Panc1 (cell line): Measurements from ENCODE around the gene FBRSL1. TPM values are rescaled to one million over a fixed set of nuclear protein-coding genes. Genes with fewer than 3 reads are reported as not detected.

Source experiments
- ATAC-seq: fragments of 200-7000 bp; cut with Tn5 transposase; 2 replicates; pipeline ENCODE4 v1.9.1; 2020; ENCODE audit warnings: mild to moderate bottlenecking, moderate library complexity
- BruUV-seq: library from RNA; stranded (reverse); fragments of 400-500 nt; replicated peaks from 2 replicates; lab custom pipeline; 2021; lab: Mats Ljungman, UMichigan
- CTCF ChIA-PET: fragments of 300-600 bp; sonication (Branson Sonifier 250); formaldehyde crosslinking; loops from one replicate; lab custom pipeline; 2022; ENCODE audit warnings: antibody characterized with exemption; lab: Charles Lee
- POLR2A ChIA-PET: fragments of 300-600 bp; sonication (Branson Sonifier 250); formaldehyde crosslinking; loops from one replicate; lab custom pipeline; 2022; ENCODE audit warnings: antibody characterized with exemption; lab: Charles Lee
- DNase-seq: peaks from one replicate; pipeline ENCODE4 v3.0.0-alpha.2; 2010; ENCODE audit warnings: low read depth, low spot score
- H3K27ac ChIP-seq: 2 replicates; pipeline ENCODE4 v1.5.1; 2011; ENCODE audit warnings: mild to moderate bottlenecking, low read length, inconsistent platforms
- H3K27me3 ChIP-seq: fragments of 200-500 bp; sonication (Bioruptor generic); 2 replicates; pipeline ENCODE4 v1.6.0; 2014; ENCODE audit warnings: low read length, inconsistent platforms; ENCODE audit not compliant: control insufficient read depth, insufficient read depth
- H3K36me3 ChIP-seq: fragments of 200-500 bp; sonication (Bioruptor generic); 2 replicates; pipeline ENCODE4 v1.5.1; 2014; ENCODE audit warnings: inconsistent platforms, mild to moderate bottlenecking, low read length, moderate library complexity; ENCODE audit not compliant: control insufficient read depth, insufficient read depth
- H3K4me1 ChIP-seq: 2 replicates; pipeline ENCODE4 v1.5.1; 2011; ENCODE audit warnings: inconsistent platforms, mild to moderate bottlenecking, low read length, moderate library complexity; ENCODE audit not compliant: control insufficient read depth, insufficient read depth
- H3K4me3 ChIP-seq, 2 experiments: 2 replicates each; pipeline ENCODE4 v1.5.1; 2011 to 2012; ENCODE audit warnings: low read depth in 2 of 2, low read length in 2 of 2, mild to moderate bottlenecking in 2 of 2, inconsistent platforms in 1 of 2, moderate library complexity in 1 of 2
- H3K9me3 ChIP-seq: fragments of 200-500 bp; sonication (Bioruptor generic); 2 replicates; pipeline ENCODE4 v1.5.1; 2014; ENCODE audit warnings: low read depth, mild to moderate bottlenecking, inconsistent platforms, low read length, moderate library complexity; ENCODE audit not compliant: control insufficient read depth, insufficient read depth
- CTCF ChIP-seq: fragments of 450-650 bp; IDR thresholded peaks from 2 replicates; pipeline ENCODE4 v1.5.1; 2017; ENCODE audit warnings: mild to moderate bottlenecking
- POLR2AphosphoS5 ChIP-seq: IDR thresholded peaks from 2 replicates; pipeline ENCODE4 v1.6.1; 2012; ENCODE audit warnings: mild to moderate bottlenecking, low read depth, low read length, moderate library complexity
- REST ChIP-seq, 2 experiments: IDR thresholded peaks; 2 replicates each; pipeline ENCODE4 v1.6.1; 2011 to 2012; ENCODE audit warnings: low read depth in 2 of 2, control low read depth in 1 of 2, low read length in 1 of 2, mild to moderate bottlenecking in 1 of 2, moderate library complexity in 1 of 2; ENCODE audit not compliant: insufficient read depth in 1 of 2
- SIN3A ChIP-seq: IDR thresholded peaks from 2 replicates; pipeline ENCODE4 v1.6.1; 2012; ENCODE audit warnings: low read depth, mild to moderate bottlenecking, low read length, moderate library complexity, borderline replicate concordance; ENCODE audit not compliant: insufficient read depth
- TCF7L2 ChIP-seq: IDR thresholded peaks from 2 replicates; pipeline ENCODE4 v1.6.1; 2011; ENCODE audit warnings: mild to moderate bottlenecking, low read depth, low read length, inconsistent platforms
- in situ Hi-C: cut with HindIII; loops from 2 replicates; pipeline ENCODE4 v1.10.0; 2016; ENCODE audit warnings: low sequenced_read_pairs, low pct_unique_long_range_greater_than_20kb
- intact Hi-C: fragments of 100-400 bp; cut with micrococcal nuclease; formaldehyde crosslinking; loops from one replicate; pipeline ENCODE4 v1.10.0; 2022; ENCODE audit not compliant: unreplicated experiment
- total RNA-seq: library from RNA; stranded (reverse); gene quantifications from one replicate; pipeline ENCODE4 v1.2.1, GENCODE V29; 2021; ENCODE audit not compliant: unreplicated experiment

Gene FBRSL1
- total RNA-seq, 1 experiment from 2014 or later, result 104 TPM

DNA sequence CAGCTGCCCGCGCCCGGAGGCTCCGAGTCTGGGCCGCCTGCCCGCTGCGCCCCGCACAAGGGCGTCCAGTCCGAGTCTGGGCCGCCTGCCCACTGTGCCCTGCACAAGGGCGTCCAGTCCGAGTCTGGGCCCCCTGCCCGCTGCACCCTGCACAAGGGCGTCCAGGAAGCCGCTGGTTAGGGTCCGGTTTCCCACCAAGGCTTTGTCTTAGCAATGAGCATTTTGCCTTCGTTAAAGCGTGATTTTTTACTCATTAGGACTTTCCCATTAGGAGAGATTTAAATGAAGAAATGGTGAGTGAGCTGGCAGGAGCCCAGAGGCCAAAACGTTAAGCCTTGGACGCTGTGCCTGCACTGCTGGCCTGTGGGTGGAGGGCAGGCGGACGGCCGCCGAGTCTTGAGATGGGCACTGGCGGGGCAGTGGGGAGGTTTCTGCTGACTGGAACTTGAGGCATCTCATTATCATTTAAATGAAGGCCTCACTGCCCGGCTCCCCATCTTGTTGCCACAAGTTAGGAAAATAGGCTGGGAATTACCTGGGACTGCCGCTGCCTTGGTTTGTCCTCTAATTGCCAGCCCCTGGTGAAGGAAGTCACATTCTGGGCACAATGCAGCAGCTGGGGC, 36.0 kb downstream of the FBRSL1 start:
- CTCF ChIA-PET, result interaction anchor here (0.6 kb wide), 1 partner anchor 80 kb away, joined by 3 read pairs; no protein-coding TSS in a partner anchor
- POLR2A ChIA-PET, result no interaction called here
- Histone ChIP-seq H3K4me1 (peaks cover 55% of the 10 kb centered on the region), H3K27me3 (no peaks in the 10 kb centered on the region), H3K36me3 (no peaks in the 10 kb centered on the region), H3K9me3 (no peaks in the 10 kb centered on the region), H3K27ac (no peak overlapping the region), H3K4me3 (no peak overlapping the region)
- DNase-seq (no peak), ATAC-seq (no peak)
- BruUV-seq, result no TSS peak
- intact Hi-C loops, result no loop called here
- in situ Hi-C loops, result no loop called here
- TF ChIP-seq REST (IDR thresholded peaks at IDR 0.05; ENCODE audit: insufficient read depth in 1 of 2, low read depth in 2 of 2, low read length in 1 of 2) (no peak), TCF7L2 (no peak), SIN3A (no peak), POLR2AphosphoS5 (no peak), CTCF (no peak)

DNA sequence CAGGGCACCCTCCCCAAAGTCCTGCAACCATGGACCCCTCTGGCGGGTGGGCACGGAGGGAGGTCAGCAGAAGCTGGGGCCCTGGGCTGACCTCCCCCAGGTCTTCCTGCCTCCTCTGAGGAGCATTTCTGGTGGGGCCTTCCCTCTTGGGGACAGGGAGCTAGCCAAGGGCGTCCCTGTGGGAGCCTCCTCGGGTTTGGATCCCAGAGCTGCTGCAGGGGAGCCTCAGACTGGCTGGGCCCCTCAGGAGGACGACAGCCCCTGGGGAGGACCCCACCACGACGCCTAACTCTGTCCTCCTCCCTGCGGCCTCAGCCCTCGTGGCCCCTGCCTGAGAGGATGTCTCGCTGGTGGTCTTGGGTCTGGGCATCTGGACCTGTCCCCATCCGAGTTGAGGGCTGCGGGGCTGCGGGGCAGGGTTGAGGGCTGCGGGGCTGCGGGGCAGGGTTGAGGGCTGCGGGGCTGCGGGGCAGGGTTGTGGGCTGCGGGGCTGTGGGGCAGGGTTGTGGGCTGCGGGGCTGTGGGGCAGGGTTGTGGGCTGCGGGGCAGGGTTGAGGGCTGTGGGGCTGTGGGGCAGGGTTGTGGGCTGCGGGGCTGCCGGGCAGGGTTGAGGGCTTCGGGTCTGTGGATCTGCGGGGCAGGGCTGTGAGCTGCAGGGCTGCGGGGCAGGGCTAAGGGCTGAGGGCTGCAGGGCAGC, 37.4 kb downstream of the FBRSL1 start:
- ChIA-PET CTCF (no interaction called here), POLR2A (no interaction called here)
- ATAC-seq (no peak), DNase-seq (no peak)
- no peak for TF ChIP-seq CTCF
- no peak for TF ChIP-seq TCF7L2
- no peak for TF ChIP-seq POLR2AphosphoS5
- Histone ChIP-seq H3K9me3 (no peaks in the 10 kb centered on the region), H3K4me3 (no peak overlapping the region), H3K4me1 (peaks cover 42% of the 10 kb centered on the region), H3K27me3 (no peaks in the 10 kb centered on the region), H3K36me3 (no peaks in the 10 kb centered on the region), H3K27ac (no peak overlapping the region)
- in situ Hi-C loops, result no loop called here
- intact Hi-C loops, result no loop called here
- BruUV-seq, result no TSS peak
